ENCODE results near the gene RABGAP1L. TPM values are rescaled to one million over a fixed set of nuclear protein-coding genes. Genes with fewer than 3 reads are reported as not detected.
"Not testable (repeated sequence)": the region's sequence is repeated elsewhere in the genome, so short reads cannot be mapped to it uniquely, and the experiment has no call there.

Gene RABGAP1L
- total RNA-seq, 1 donor from 2014 or later, result 83.9 TPM

- ATAC-seq (no peak), DNase-seq (no peak)
- Histone ChIP-seq H3K4me3 (no peak overlapping the region), H3K36me3 (peaks cover 8% of the 10 kb centered on the region), H3K27me3 (ENCODE audit: low read depth) (no peaks in the 10 kb centered on the region), H3K27ac (no peak overlapping the region), H3K9me3 (peaks cover 3% of the 10 kb centered on the region), H3K4me1 (no peaks in the 10 kb centered on the region)
- intact Hi-C loops (cut with DNase I), result no loop called here
- no peak for TF ChIP-seq CTCF (IDR thresholded peaks at IDR 0.05)
These were observed 63.0 kb downstream of the RABGAP1L start for GRCh38 chr1:174222166-174222949.

- ATAC-seq (no peak), DNase-seq (no peak)
- Histone ChIP-seq H3K4me1 (no peaks in the 10 kb centered on the region), H3K27me3 (ENCODE audit: low read depth) (no peaks in the 10 kb centered on the region), H3K9me3 (peaks cover 3% of the 10 kb centered on the region), H3K36me3 (peaks cover 8% of the 10 kb centered on the region), H3K4me3 (no peak overlapping the region), H3K27ac (no peak overlapping the region)
- TF ChIP-seq CTCF (IDR thresholded peaks at IDR 0.05), result no peak
- intact Hi-C loops (cut with DNase I), result no loop called here
These were observed 65.3 kb downstream of the RABGAP1L start for GRCh38 chr1:174224641-174225040.

GRCh38 chr1:174225499-174226204 lies 66.3 kb downstream of the RABGAP1L start:
- Histone ChIP-seq H3K9me3 (peaks cover 3% of the 10 kb centered on the region), H3K27me3 (ENCODE audit: low read depth) (no peaks in the 10 kb centered on the region), H3K27ac (no peak overlapping the region), H3K4me3 (no peak overlapping the region), H3K4me1 (no peaks in the 10 kb centered on the region), H3K36me3 (peaks cover 8% of the 10 kb centered on the region)
- intact Hi-C loops (cut with DNase I), result no loop called here
- ATAC-seq, result no peak
- no peak for TF ChIP-seq CTCF (IDR thresholded peaks at IDR 0.05)
- no peak for DNase-seq

- ATAC-seq (no peak), DNase-seq (no peak)
- H3K4me3 ChIP-seq, result no peak overlapping the region
- H3K9me3 ChIP-seq, result no peaks in the 10 kb centered on the region
- H3K36me3 ChIP-seq, result peaks cover 8% of the 10 kb centered on the region
- intact Hi-C loops (cut with DNase I), result no loop called here
- no peak for TF ChIP-seq CTCF (IDR thresholded peaks at IDR 0.05)
- H3K27ac ChIP-seq, result no peak overlapping the region
- no peaks in the 10 kb centered on the region for H3K4me1 ChIP-seq
- no peaks in the 10 kb centered on the region for H3K27me3 ChIP-seq (ENCODE audit: low read depth)
These were observed 71.1 kb downstream of the RABGAP1L start for GRCh38 chr1:174230399-174230798.

GRCh38 chr1:174232761-174233160 lies 73.4 kb downstream of the RABGAP1L start:
- Histone ChIP-seq H3K27ac (no peak overlapping the region), H3K36me3 (peaks cover 8% of the 10 kb centered on the region), H3K9me3 (no peaks in the 10 kb centered on the region), H3K27me3 (ENCODE audit: low read depth) (no peaks in the 10 kb centered on the region), H3K4me3 (no peak overlapping the region), H3K4me1 (no peaks in the 10 kb centered on the region)
- ATAC-seq (no peak), DNase-seq (no peak)
- intact Hi-C loops (cut with DNase I), result no loop called here
- TF ChIP-seq CTCF (IDR thresholded peaks at IDR 0.05), result no peak

GRCh38 chr1:174238845-174239501 lies 79.7 kb downstream of the RABGAP1L start:
- H3K27ac ChIP-seq; H3K4me3 ChIP-seq; H3K9me3 ChIP-seq; H3K27me3 ChIP-seq (ENCODE audit: low read depth); H3K4me1 ChIP-seq; ATAC-seq; DNase-seq; intact Hi-C loops (cut with DNase I): not testable (repeated sequence)
- peaks cover 14% of the 10 kb centered on the region for H3K36me3 ChIP-seq
